GM23338 (cell line): ENCODE data around the gene PPP6R2. TPM values are rescaled to one million over a fixed set of nuclear protein-coding genes. Genes with fewer than 3 reads are reported as not detected.

Experiments
- ATAC-seq: fragments of 200-7000 bp; cut with Tn5 transposase; 3 replicates; pipeline ENCODE4 v1.9.1; 2020
- DNase-seq: peaks from one replicate; pipeline ENCODE4 v3.0.0-alpha.2; 2015; ENCODE audit warnings: low spot score
- H2AFZ ChIP-seq: fragments of 200-600 bp; sonication (generic); 2 replicates; pipeline ENCODE4 v1.8.0; 2016; ENCODE audit warnings: antibody characterized with exemption, mild to moderate bottlenecking, moderate library complexity
- H3F3A ChIP-seq: fragments of 200-600 bp; sonication (generic); replicated peaks from 2 replicates; pipeline ENCODE4 v1.8.0; 2017; ENCODE audit warnings: antibody characterized with exemption, mixed run types, low read depth
- H3K27ac ChIP-seq: fragments of 200-600 bp; sonication (generic); 2 replicates; pipeline ENCODE4 v1.6.1; 2016; ENCODE audit warnings: low read depth
- H3K27me3 ChIP-seq: fragments of 200-600 bp; sonication (generic); 2 replicates; pipeline ENCODE4 v1.8.0; 2016; ENCODE audit warnings: mild to moderate bottlenecking, mixed run types, moderate library complexity; ENCODE audit not compliant: insufficient read depth
- H3K36me3 ChIP-seq: fragments of 200-600 bp; sonication (generic); 2 replicates; pipeline ENCODE4 v1.8.0; 2016; ENCODE audit warnings: mild to moderate bottlenecking; ENCODE audit not compliant: insufficient read depth
- H3K4me1 ChIP-seq: fragments of 200-600 bp; sonication (generic); 2 replicates; pipeline ENCODE4 v1.8.0; 2016; ENCODE audit warnings: mild to moderate bottlenecking, moderate library complexity; ENCODE audit not compliant: insufficient read depth
- H3K4me2 ChIP-seq: fragments of 200-600 bp; sonication (generic); 2 replicates; pipeline ENCODE4 v1.7.1; 2017; ENCODE audit warnings: mixed run types
- H3K4me3 ChIP-seq: fragments of 200-600 bp; sonication (generic); 2 replicates; pipeline ENCODE4 v1.6.1; 2016; ENCODE audit warnings: mixed run types
- H3K79me2 ChIP-seq: fragments of 200-600 bp; sonication (generic); replicated peaks from 2 replicates; pipeline ENCODE4 v1.8.0; 2017; ENCODE audit warnings: mild to moderate bottlenecking; ENCODE audit not compliant: insufficient read depth
- H3K9me2 ChIP-seq: fragments of 200-600 bp; sonication (generic); 2 replicates; pipeline ENCODE4 v1.8.0; 2017; ENCODE audit not compliant: insufficient read depth
- H4K20me1 ChIP-seq: fragments of 200-600 bp; sonication (generic); replicated peaks from 2 replicates; pipeline ENCODE4 v1.8.0; 2017; ENCODE audit warnings: mild to moderate bottlenecking; ENCODE audit not compliant: insufficient read depth
- H3K27ac Mint-ChIP-seq: 2 replicates; pipeline ENCODE4 v1.8.0; 2020; ENCODE audit warnings: inconsistent platforms, mild to moderate bottlenecking, moderate library complexity, mixed read lengths
- H3K27me3 Mint-ChIP-seq: 3 replicates; pipeline ENCODE4 v1.8.0; 2022; ENCODE audit warnings: low read depth, mild to moderate bottlenecking, moderate library complexity, mixed read lengths, inconsistent platforms; ENCODE audit not compliant: insufficient read depth, poor library complexity
- H3K36me3 Mint-ChIP-seq: 3 replicates; pipeline ENCODE4 v1.8.0; 2021; ENCODE audit warnings: low read depth, mild to moderate bottlenecking, inconsistent platforms, moderate library complexity, mixed read lengths
- H3K4me1 Mint-ChIP-seq: 3 replicates; pipeline ENCODE4 v1.8.0; 2020; ENCODE audit warnings: mild to moderate bottlenecking, inconsistent platforms, mixed read lengths
- H3K4me3 Mint-ChIP-seq: 3 replicates; pipeline ENCODE4 v1.8.0; 2021; ENCODE audit warnings: moderate library complexity, mild to moderate bottlenecking, inconsistent platforms, mixed read lengths
- H3K9me3 Mint-ChIP-seq: 3 replicates; pipeline ENCODE4 v1.8.0; 2020; ENCODE audit warnings: moderate library complexity, mild to moderate bottlenecking, inconsistent platforms, mixed read lengths
- JUNB ChIP-seq: IDR thresholded peaks from one replicate; pipeline ENCODE4 v1.6.1; 2016; ENCODE audit warnings: antibody characterized with exemption; ENCODE audit not compliant: unreplicated experiment
- STAT1 ChIP-seq: IDR thresholded peaks from one replicate; pipeline ENCODE4 v1.6.1; 2016; ENCODE audit warnings: antibody characterized with exemption; ENCODE audit not compliant: unreplicated experiment
- ZNF462 ChIP-seq: fragments of 250-450 bp; sonication (Bioruptor Pico); IDR thresholded peaks from 2 replicates; pipeline ENCODE4 v1.5.0; 2020; ENCODE audit warnings: mild to moderate bottlenecking, moderate library complexity
- polyA plus RNA-seq: library from polyadenylated mRNA; unstranded; fragments of >200 nt; fragmentation: Nextera tagmentation; extraction: Ambion mirVana; gene quantifications from 2 replicates; pipeline ENCODE4 v1.2.1, GENCODE V29; 2016
- total RNA-seq: library from RNA; depleted of rRNA; stranded (reverse); fragments of >200 nt; shearing (Covaris generic); gene quantifications from 2 replicates; pipeline ENCODE4 v1.2.3, GENCODE V29; 2014

PPP6R2 gene
- total and polyA plus RNA-seq, 2 experiments from 2014 or later, result 11.9 to 45.8 TPM

- no peak for TF ChIP-seq ZNF462 (CRISPR knock-in tag)
Observed at GRCh38 chr22:50447576-50448551, 104.7 kb downstream of the PPP6R2 start (continued).

GRCh38 chr22:50452649-50453048 is 109.5 kb downstream of the PPP6R2 start:
- no peak for ATAC-seq
- H3K27me3 ChIP-seq, result no peaks in the 10 kb centered on the region
- no peak for DNase-seq
- TF ChIP-seq STAT1 (no peak), JUNB (no peak)
- no peaks in the 10 kb centered on the region for H3K79me2 ChIP-seq
- Mint-ChIP-seq H3K27ac (no peak overlapping the region), H3K9me3 (no peaks in the 10 kb centered on the region), H3K4me3 (no peak overlapping the region; the same call in 2 of the 3 replicates), H3K27me3 (peaks cover 8% of the 10 kb centered on the region), H3K36me3 (peaks cover 60% of the 10 kb centered on the region), H3K4me1 (no peaks in the 10 kb centered on the region; the same call in 2 of the 3 replicates)
- H3K27ac ChIP-seq, result no peak overlapping the region
- H3K36me3 ChIP-seq, result no peaks in the 10 kb centered on the region
- H3K4me1 ChIP-seq, result no peaks in the 10 kb centered on the region
- no peak overlapping the region for H2AFZ ChIP-seq
- no peak overlapping the region for H3K4me2 ChIP-seq
- H3K9me2 ChIP-seq, result no peaks in the 10 kb centered on the region
- H4K20me1 ChIP-seq, result peaks cover 20% of the 10 kb centered on the region; the same call in 1 of the 2 replicates
- no peak overlapping the region for H3K4me3 ChIP-seq
- H3F3A ChIP-seq, result 0 out of 2 replicates have a peak, but pooled peaks cover 3% of the 10 kb centered on the region
